ENCODE data around the gene SPANXB1.
"Not testable (repeated sequence)": the region's sequence is repeated elsewhere in the genome, so short reads cannot be mapped to it uniquely, and the experiment has no call there.

Gene SPANXB1, protein sequence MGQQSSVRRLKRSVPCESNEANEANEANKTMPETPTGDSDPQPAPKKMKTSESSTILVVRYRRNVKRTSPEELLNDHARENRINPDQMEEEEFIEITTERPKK

DNA sequence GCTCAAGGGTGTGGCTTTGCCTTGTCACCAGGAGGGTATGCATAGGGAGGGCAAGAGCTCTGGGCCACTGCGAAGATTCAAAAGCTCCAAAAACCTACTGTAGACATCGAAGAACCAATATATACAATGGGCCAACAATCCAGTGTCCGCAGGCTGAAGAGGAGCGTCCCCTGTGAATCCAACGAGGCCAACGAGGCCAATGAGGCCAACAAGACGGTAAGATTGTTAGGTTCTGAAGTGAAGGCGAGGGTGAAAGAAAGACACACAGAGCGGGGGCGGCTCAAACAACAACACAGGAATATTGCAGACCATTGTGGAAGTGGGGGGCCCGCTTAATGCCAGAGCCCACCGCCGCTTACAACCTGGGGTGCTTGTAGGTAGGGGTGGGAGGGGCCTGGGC is at the start of gene SPANXB1:
Gene SPANXB1 (plus strand): TSS at position 27 of the 400 bp plus-strand sequence. CDS start 100 bp downstream, at position 127.
- H3K27ac ChIP-seq (ENCODE audit: extremely low read depth, low read depth, low read length); H3K4me1 ChIP-seq (ENCODE audit: control insufficient read depth, insufficient read depth, low read length); POLR2A ChIA-PET; CTCF ChIA-PET; H3K9me3 ChIP-seq (ENCODE audit: control insufficient read depth, insufficient read depth, low read depth, low read length); H3K36me3 ChIP-seq (ENCODE audit: control insufficient read depth in 2 of 2, insufficient read depth in 1 of 2, low read length in 2 of 2); H3K4me3 ChIP-seq (ENCODE audit: low read depth, low read length): not testable (repeated sequence)

DNA sequence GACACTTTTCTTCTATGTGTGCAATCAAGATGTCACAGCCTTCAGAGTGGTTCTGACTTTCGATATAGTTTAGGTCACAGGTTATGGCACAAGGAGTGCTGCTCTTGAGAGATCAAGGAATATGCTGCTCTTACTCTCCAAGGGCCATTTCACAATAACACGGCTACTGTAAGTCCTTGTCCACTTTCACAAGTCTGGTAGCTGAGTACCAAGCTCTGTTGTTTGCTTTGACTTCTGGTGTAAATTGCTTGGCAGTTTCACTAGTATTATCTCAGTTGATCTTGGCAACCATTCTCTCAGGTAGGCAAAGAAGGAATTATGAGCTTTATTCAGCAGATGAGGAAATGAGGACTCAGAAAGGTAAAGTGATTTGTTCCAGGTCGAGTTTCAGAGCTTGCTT is 35.4 kb upstream of the SPANXB1 start:
- POLR2A ChIA-PET: no interaction called here
- no peaks in the 10 kb centered on the region for H3K36me3 ChIP-seq (ENCODE audit: control insufficient read depth in 2 of 2, insufficient read depth in 1 of 2, low read length in 2 of 2)
- no peaks in the 10 kb centered on the region for H3K4me1 ChIP-seq (ENCODE audit: control insufficient read depth, insufficient read depth, low read length)
- no peaks in the 10 kb centered on the region for H3K9me3 ChIP-seq (ENCODE audit: control insufficient read depth, insufficient read depth, low read depth, low read length)
- H3K4me3 ChIP-seq (ENCODE audit: low read depth, low read length): no peak overlapping the region
- no peak overlapping the region for H3K27ac ChIP-seq (ENCODE audit: extremely low read depth, low read depth, low read length)
- CTCF ChIA-PET: no interaction called here
- no peak for TF ChIP-seq SETDB1 (IDR thresholded peaks at IDR 0.05; ENCODE audit: insufficient read length, low read length)
- no peak for TF ChIP-seq KLF9 (tag by site-specific recombination; IDR thresholded peaks at IDR 0.05; ENCODE audit: low read depth)
- TF ChIP-seq GLIS1 (tag by site-specific recombination; IDR thresholded peaks at IDR 0.05): no peak
- no peak for TF ChIP-seq ZNF335 (tag by site-specific recombination; conservative IDR thresholded peaks at IDR 0.05)
- TF ChIP-seq RBAK (tag by site-specific recombination; IDR thresholded peaks at IDR 0.05): no peak
- TF ChIP-seq ZNF560 (tag by site-specific recombination; IDR thresholded peaks at IDR 0.05; ENCODE audit: borderline replicate concordance): no peak
- no peak for TF ChIP-seq ZNF549 (tag by site-specific recombination; IDR thresholded peaks at IDR 0.05)
- no peak for TF ChIP-seq ZNF184 (tag by site-specific recombination; IDR thresholded peaks at IDR 0.05)
- no peak for TF ChIP-seq ZNF76 (tag by site-specific recombination; IDR thresholded peaks at IDR 0.05; ENCODE audit: borderline replicate concordance, low read depth)
- TF ChIP-seq GLIS2 (tag by site-specific recombination; IDR thresholded peaks at IDR 0.05): no peak

DNA sequence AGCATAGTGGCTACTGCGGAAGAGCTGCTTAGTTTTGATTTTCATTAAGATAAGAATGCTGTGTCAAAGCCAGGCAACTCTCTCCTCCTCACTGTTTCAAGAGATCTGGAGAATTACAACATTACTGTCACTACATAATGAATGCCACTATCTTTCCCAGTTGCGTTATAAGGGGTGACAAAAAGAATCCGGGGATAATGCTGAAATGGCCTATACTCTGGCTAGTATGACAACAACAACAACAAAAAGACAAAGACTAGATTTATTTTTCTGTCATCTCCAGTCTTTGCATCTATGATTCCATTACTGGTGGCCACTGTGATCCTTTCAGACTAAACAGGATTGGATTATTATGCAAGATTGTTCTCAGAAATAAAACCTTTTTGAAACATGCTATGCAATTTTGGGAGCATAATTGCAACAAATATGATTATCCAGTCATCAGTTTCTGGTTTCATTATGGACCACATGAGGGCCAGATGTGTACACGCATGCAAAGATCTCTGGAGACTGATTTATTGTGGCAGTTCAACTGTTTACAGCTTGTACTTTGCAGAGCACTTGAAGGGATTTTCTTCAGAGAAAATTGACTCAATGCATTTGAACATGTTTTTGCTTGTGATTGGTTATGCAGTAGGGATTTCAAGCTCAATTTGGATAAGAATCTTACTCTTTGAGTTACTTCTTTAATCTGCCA is 31.1 kb upstream of the SPANXB1 start:
- Histone ChIP-seq H3K4me1 (ENCODE audit: control insufficient read depth, insufficient read depth, low read length) (no peaks in the 10 kb centered on the region), H3K9me3 (ENCODE audit: control insufficient read depth, insufficient read depth, low read depth, low read length) (no peaks in the 10 kb centered on the region), H3K4me3 (ENCODE audit: low read depth, low read length) (no peak overlapping the region), H3K27ac (ENCODE audit: extremely low read depth, low read depth, low read length) (no peak overlapping the region), H3K36me3 (ENCODE audit: control insufficient read depth in 2 of 2, insufficient read depth in 1 of 2, low read length in 2 of 2) (no peaks in the 10 kb centered on the region)
- CTCF ChIA-PET: interaction anchor here (0.7 to 0.9 kb wide), 2 partner anchors 21 to 1321 kb away, joined by 3 read pairs; no protein-coding TSS in a partner anchor
- POLR2A ChIA-PET: no interaction called here
- TF ChIP-seq, protein P1, sequence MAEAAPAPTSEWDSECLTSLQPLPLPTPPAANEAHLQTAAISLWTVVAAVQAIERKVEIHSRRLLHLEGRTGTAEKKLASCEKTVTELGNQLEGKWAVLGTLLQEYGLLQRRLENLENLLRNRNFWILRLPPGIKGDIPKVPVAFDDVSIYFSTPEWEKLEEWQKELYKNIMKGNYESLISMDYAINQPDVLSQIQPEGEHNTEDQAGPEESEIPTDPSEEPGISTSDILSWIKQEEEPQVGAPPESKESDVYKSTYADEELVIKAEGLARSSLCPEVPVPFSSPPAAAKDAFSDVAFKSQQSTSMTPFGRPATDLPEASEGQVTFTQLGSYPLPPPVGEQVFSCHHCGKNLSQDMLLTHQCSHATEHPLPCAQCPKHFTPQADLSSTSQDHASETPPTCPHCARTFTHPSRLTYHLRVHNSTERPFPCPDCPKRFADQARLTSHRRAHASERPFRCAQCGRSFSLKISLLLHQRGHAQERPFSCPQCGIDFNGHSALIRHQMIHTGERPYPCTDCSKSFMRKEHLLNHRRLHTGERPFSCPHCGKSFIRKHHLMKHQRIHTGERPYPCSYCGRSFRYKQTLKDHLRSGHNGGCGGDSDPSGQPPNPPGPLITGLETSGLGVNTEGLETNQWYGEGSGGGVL (tag by site-specific recombination; IDR thresholded peaks at IDR 0.05): no peak
- TF ChIP-seq REPIN1 (tag by site-specific recombination; IDR thresholded peaks at IDR 0.05; ENCODE audit: low read depth) (no peak), IKZF3 (tag by site-specific recombination; IDR thresholded peaks at IDR 0.05) (no peak), ZNF239 (tag by site-specific recombination; IDR thresholded peaks at IDR 0.05) (no peak), ZSCAN23 (tag by site-specific recombination; IDR thresholded peaks at IDR 0.05) (no peak), ZNF837 (tag by site-specific recombination; IDR thresholded peaks at IDR 0.05) (no peak), ZBTB7A (tag by site-specific recombination; IDR thresholded peaks at IDR 0.05; ENCODE audit: low read depth) (no peak), ZFHX2 (tag by site-specific recombination; conservative IDR thresholded peaks at IDR 0.05) (no peak)
- TF ChIP-seq, protein P2, sequence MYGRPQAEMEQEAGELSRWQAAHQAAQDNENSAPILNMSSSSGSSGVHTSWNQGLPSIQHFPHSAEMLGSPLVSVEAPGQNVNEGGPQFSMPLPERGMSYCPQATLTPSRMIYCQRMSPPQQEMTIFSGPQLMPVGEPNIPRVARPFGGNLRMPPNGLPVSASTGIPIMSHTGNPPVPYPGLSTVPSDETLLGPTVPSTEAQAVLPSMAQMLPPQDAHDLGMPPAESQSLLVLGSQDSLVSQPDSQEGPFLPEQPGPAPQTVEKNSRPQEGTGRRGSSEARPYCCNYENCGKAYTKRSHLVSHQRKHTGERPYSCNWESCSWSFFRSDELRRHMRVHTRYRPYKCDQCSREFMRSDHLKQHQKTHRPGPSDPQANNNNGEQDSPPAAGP (tag by site-specific recombination; IDR thresholded peaks at IDR 0.05): no peak
- TF ChIP-seq, protein P3, sequence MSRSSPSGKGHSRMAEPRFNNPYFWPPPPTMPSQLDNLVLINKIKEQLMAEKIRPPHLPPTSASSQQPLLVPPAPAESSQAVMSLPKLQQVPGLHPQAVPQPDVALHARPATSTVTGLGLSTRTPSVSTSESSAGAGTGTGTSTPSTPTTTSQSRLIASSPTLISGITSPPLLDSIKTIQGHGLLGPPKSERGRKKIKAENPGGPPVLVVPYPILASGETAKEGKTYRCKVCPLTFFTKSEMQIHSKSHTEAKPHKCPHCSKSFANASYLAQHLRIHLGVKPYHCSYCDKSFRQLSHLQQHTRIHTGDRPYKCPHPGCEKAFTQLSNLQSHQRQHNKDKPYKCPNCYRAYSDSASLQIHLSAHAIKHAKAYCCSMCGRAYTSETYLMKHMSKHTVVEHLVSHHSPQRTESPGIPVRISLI (tag by site-specific recombination; IDR thresholded peaks at IDR 0.05): no peak
- TF ChIP-seq, protein P4, sequence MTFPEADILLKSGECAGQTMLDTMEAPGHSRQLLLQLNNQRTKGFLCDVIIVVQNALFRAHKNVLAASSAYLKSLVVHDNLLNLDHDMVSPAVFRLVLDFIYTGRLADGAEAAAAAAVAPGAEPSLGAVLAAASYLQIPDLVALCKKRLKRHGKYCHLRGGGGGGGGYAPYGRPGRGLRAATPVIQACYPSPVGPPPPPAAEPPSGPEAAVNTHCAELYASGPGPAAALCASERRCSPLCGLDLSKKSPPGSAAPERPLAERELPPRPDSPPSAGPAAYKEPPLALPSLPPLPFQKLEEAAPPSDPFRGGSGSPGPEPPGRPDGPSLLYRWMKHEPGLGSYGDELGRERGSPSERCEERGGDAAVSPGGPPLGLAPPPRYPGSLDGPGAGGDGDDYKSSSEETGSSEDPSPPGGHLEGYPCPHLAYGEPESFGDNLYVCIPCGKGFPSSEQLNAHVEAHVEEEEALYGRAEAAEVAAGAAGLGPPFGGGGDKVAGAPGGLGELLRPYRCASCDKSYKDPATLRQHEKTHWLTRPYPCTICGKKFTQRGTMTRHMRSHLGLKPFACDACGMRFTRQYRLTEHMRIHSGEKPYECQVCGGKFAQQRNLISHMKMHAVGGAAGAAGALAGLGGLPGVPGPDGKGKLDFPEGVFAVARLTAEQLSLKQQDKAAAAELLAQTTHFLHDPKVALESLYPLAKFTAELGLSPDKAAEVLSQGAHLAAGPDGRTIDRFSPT (tag by site-specific recombination; IDR thresholded peaks at IDR 0.05): no peak
